Natural killer cell (primary cell): ENCODE results near the gene MOV10L1. TPM values are rescaled to one million over a fixed set of nuclear protein-coding genes. Genes with fewer than 3 reads are reported as not detected.

Experiments
- ATAC-seq, 3 donors: fragments of 150-1000 bp in 2 of 3; fragments of 200-7000 bp in 1 of 3; cut with Tn5 transposase; 1 replicate in 1 of 3; 2 replicates in 2 of 3; pipeline ENCODE4 v1.10.0; 2021; ENCODE audit warnings: mild to moderate bottlenecking in 2 of 3, moderate library complexity in 2 of 3
- DNase-seq, 2 donors: peaks; one replicate each; pipeline versions ENCODE4 v3.0.0 to v3.0.0-alpha.2; 2013 to 2021; ENCODE audit warnings: mixed read lengths in 1 of 2
- H3K27ac ChIP-seq: one replicate; pipeline ENCODE4 v1.5.1; 2013; ENCODE audit warnings: mild to moderate bottlenecking, low read length
- H3K27me3 ChIP-seq: one replicate; pipeline ENCODE4 v1.6.1; 2013; ENCODE audit warnings: low read length; ENCODE audit not compliant: control insufficient read depth, insufficient read depth
- H3K36me3 ChIP-seq: one replicate; pipeline ENCODE4 v1.6.1; 2013; ENCODE audit warnings: low read length; ENCODE audit not compliant: control insufficient read depth, insufficient read depth
- H3K4me1 ChIP-seq: one replicate; pipeline ENCODE4 v1.6.1; 2013; ENCODE audit warnings: low read length; ENCODE audit not compliant: control insufficient read depth, insufficient read depth
- H3K4me3 ChIP-seq: one replicate; pipeline ENCODE4 v1.5.1; 2013; ENCODE audit warnings: low read length
- H3K9me3 ChIP-seq: one replicate; pipeline ENCODE4 v1.6.1; 2013; ENCODE audit warnings: low read length; ENCODE audit not compliant: control insufficient read depth, insufficient read depth
- H3K27ac Mint-ChIP-seq, 2 donors: one replicate each; pipeline ENCODE4 v1.8.0; 2022; ENCODE audit warnings: mild to moderate bottlenecking in 2 of 2, mixed read lengths in 2 of 2, moderate library complexity in 1 of 2
- H3K27me3 Mint-ChIP-seq, 2 donors: one replicate each; pipeline ENCODE4 v1.8.0; 2022; ENCODE audit warnings: low read depth in 2 of 2, mixed read lengths in 2 of 2
- H3K36me3 Mint-ChIP-seq: one replicate; pipeline ENCODE4 v1.8.0; 2022; ENCODE audit warnings: mixed read lengths
- H3K4me1 Mint-ChIP-seq, 2 donors: one replicate each; pipeline ENCODE4 v1.8.0; 2022; ENCODE audit warnings: mixed read lengths in 2 of 2
- H3K4me3 Mint-ChIP-seq: one replicate; pipeline ENCODE4 v1.8.0; 2022; ENCODE audit warnings: mild to moderate bottlenecking, moderate library complexity, mixed read lengths
- H3K9me3 Mint-ChIP-seq, 2 donors: one replicate each; pipeline ENCODE4 v1.8.0; 2022; ENCODE audit warnings: mixed read lengths in 2 of 2
- WGBS: methylation state at CpG from one replicate; pipeline ENCODE4 v1.1.7; 2013; ENCODE audit warnings: missing lambda C conversion rate; ENCODE audit not compliant: insufficient coverage; 5-methylcytosine and 5-hydroxymethylcytosine counted together
- intact Hi-C: fragments of 100-400 bp; cut with micrococcal nuclease; formaldehyde crosslinking; loops from one replicate; pipeline ENCODE4 v1.14.2; 2022
- total RNA-seq, 4 donors: library from RNA; stranded (reverse); fragments of 120-200 nt in 1 of 4; gene quantifications; one replicate each; pipeline versions ENCODE4 v1.2.3 to v1.2.4, GENCODE V29; 2013 to 2022
- TF ChIP-seq, protein P1 (sequence below): fragments of 200-600 bp; IDR thresholded peaks from one replicate; pipeline ENCODE4 v1.8.0; 2022; ENCODE audit warnings: antibody characterized with exemption

Gene MOV10L1
- total RNA-seq, 3 donors from 2014 or later (not counting 1 experiment from before 2014, with no cell fraction given) = 1.0 to 1.7 TPM; not detected in 1

DNA sequence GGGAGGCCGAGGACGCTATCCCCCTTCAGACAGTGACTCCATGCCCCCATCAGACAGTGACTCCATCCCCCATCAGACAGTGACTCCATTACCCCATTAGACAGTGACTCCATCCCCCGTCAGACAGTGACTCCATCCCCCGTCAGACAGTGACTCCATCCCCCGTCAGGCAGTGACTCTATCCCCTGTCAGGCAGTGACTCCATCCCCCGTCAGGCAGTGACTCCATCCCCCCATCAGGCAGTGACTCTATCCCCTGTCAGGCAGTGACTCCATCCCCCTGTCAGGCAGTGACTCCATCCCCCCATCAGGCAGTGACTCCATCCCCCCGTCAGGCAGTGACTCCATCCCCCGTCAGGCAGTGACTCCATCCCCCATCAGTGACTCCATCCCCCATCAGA, 22.6 kb upstream of the MOV10L1 start:
- ATAC-seq = no peak
- no peak overlapping the region for H3K27ac Mint-ChIP-seq
- WGBS = 95% methylated on average over 3 of the region's 8 CpGs

DNA sequence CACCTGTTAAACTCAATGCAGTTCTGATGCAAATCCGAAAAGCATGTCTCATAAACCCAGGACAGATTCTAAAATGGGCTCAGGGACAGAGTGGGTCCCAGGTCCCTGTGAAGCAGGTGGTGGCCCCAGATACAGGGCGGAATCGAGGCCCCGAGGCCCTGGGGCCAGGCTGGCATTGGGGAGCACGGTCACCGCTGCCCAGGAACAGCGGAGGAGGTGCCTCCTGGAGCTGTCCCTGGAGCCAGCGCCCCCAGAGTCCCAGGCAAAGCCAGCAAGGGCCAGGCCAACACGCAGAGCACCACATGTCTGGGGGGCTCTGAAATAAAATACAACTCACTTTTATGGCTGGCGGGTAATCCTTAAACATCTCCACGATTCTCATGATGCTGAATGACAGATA, 21.7 kb upstream of the MOV10L1 start:
- Mint-ChIP-seq H3K27me3 (no peaks in the 10 kb centered on the region), H3K9me3 (no peaks in the 10 kb centered on the region), H3K4me3 (no peak overlapping the region), H3K36me3 (no peaks in the 10 kb centered on the region), H3K27ac (no peak overlapping the region), H3K4me1 (no peaks in the 10 kb centered on the region)
- H3K4me3 ChIP-seq = no peak overlapping the region
- no peaks in the 10 kb centered on the region for H3K27me3 ChIP-seq
- H3K27ac ChIP-seq = no peak overlapping the region
- peaks cover 30% of the 10 kb centered on the region for H3K36me3 ChIP-seq
- H3K4me1 ChIP-seq = no peaks in the 10 kb centered on the region
- 96% methylated on average over 11 of the region's 11 CpGs for WGBS
- DNase-seq (no peak), ATAC-seq (no peak)
- intact Hi-C loops = no loop called here
- TF ChIP-seq, protein P1, sequence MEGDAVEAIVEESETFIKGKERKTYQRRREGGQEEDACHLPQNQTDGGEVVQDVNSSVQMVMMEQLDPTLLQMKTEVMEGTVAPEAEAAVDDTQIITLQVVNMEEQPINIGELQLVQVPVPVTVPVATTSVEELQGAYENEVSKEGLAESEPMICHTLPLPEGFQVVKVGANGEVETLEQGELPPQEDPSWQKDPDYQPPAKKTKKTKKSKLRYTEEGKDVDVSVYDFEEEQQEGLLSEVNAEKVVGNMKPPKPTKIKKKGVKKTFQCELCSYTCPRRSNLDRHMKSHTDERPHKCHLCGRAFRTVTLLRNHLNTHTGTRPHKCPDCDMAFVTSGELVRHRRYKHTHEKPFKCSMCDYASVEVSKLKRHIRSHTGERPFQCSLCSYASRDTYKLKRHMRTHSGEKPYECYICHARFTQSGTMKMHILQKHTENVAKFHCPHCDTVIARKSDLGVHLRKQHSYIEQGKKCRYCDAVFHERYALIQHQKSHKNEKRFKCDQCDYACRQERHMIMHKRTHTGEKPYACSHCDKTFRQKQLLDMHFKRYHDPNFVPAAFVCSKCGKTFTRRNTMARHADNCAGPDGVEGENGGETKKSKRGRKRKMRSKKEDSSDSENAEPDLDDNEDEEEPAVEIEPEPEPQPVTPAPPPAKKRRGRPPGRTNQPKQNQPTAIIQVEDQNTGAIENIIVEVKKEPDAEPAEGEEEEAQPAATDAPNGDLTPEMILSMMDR = no peak
- no peaks in the 10 kb centered on the region for H3K9me3 ChIP-seq

More for the DNA sequence above, 22.6 kb upstream of the MOV10L1 start:
- Histone ChIP-seq H3K27me3 (no peaks in the 10 kb centered on the region), H3K4me3 (no peak overlapping the region), H3K9me3 (no peaks in the 10 kb centered on the region), H3K4me1 (no peaks in the 10 kb centered on the region), H3K36me3 (peaks cover 23% of the 10 kb centered on the region), H3K27ac (no peak overlapping the region)
- DNase-seq = no peak
- no peaks in the 10 kb centered on the region for H3K36me3 Mint-ChIP-seq
- H3K4me1 Mint-ChIP-seq = no peaks in the 10 kb centered on the region
- TF ChIP-seq, protein P1 = no peak
- H3K9me3 Mint-ChIP-seq = no peaks in the 10 kb centered on the region
- intact Hi-C loops = no loop called here
- no peak overlapping the region for H3K4me3 Mint-ChIP-seq
- H3K27me3 Mint-ChIP-seq = no peaks in the 10 kb centered on the region

DNA sequence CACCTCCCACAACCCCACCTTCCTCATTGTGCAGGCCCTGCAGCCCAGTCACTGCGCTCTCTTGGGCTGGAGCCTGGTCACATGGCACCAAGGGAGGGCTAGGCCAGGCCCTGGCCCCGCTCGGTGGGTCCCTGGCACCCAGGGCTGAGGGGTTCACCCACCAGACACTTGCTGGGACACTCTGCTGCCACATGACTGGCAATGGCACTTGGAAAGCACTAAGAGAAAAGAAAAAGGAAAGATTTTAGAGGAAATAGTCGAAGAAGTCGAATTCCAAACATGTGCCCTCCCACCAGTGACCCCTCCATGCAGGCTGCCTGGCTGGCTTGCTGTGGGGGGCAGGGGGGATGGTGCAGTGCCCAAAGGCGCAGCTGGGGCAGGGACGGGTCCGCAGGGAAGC, 19.4 kb upstream of the MOV10L1 start:
- H3K27ac Mint-ChIP-seq = peak overlapping the region in 1 of 2 donors; percentile 75
- DNase-seq = no peak
- H3K27me3 Mint-ChIP-seq = no peaks in the 10 kb centered on the region
- H3K4me3 ChIP-seq = no peak overlapping the region
- WGBS = 90% methylated on average over 8 of the region's 8 CpGs
- no peaks in the 10 kb centered on the region for H3K36me3 Mint-ChIP-seq
- H3K4me3 Mint-ChIP-seq = no peak overlapping the region
- H3K9me3 Mint-ChIP-seq = no peaks in the 10 kb centered on the region
- intact Hi-C loops = no loop called here
- no peaks in the 10 kb centered on the region for H3K9me3 ChIP-seq
- peaks cover 0 to under 1% of the 10 kb centered on the region in 2 donors for H3K4me1 Mint-ChIP-seq
- no peaks in the 10 kb centered on the region for H3K4me1 ChIP-seq
- no peaks in the 10 kb centered on the region for H3K27me3 ChIP-seq
- H3K36me3 ChIP-seq = peaks cover 31% of the 10 kb centered on the region
- H3K27ac ChIP-seq = no peak overlapping the region
- TF ChIP-seq, protein P1 = no peak
- ATAC-seq = no peak

DNA sequence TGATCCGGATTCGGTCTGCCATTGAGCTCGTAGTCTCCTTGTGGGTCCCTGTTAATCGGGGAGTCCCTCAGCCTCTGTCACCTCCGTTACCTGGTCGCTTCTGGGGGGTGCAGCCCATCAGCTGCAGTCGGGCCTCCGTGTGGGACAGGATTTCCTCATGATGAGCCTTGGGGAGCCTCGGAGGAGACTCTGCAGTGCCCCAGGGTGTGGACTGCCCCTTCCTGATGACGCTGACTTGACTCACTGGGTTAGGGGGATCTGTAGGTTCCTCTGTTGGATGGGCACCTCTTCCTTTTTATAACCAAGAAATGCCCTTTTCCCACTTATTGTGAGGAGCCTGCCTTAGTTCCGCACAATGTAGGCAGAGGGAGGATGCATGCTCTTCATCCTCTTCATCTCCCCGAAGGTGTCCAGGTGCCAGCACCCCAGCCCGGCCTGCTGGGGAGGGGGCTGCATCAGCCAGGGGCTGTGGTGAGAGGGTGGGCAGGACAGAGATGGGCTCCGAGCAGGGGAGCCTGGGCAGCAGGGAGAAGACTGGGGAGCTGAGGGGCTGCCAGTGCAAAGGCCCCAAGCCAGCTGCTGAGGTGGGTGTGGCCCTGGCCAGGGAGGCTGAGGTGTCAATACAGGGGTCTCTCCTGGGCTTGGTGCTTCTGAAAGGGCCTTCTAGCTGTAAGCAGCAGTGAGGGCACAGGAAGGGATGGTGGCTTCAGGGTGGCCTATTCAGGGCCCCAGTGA, 18.2 kb upstream of the MOV10L1 start:
- Histone ChIP-seq H3K27me3 (no peaks in the 10 kb centered on the region), H3K36me3 (peaks cover 34% of the 10 kb centered on the region), H3K4me1 (no peaks in the 10 kb centered on the region), H3K27ac (no peak overlapping the region), H3K4me3 (no peak overlapping the region), H3K9me3 (no peaks in the 10 kb centered on the region)
- DNase-seq (no peak), ATAC-seq (no peak)
- Mint-ChIP-seq H3K4me1 (peaks cover 0 to 6% of the 10 kb centered on the region in 2 donors), H3K27ac (no peak overlapping the region), H3K4me3 (no peak overlapping the region), H3K27me3 (no peaks in the 10 kb centered on the region), H3K36me3 (peaks cover 4% of the 10 kb centered on the region), H3K9me3 (no peaks in the 10 kb centered on the region)
- TF ChIP-seq, protein P1 = no peak
- WGBS = 84% methylated on average over 14 of the region's 14 CpGs
- intact Hi-C loops = no loop called here
